Ascending aorta (tissue), 2 donors: ENCODE data around the gene DNAJC4. TPM values are rescaled to one million over a fixed set of nuclear protein-coding genes. Genes with fewer than 3 reads are reported as not detected.

Experiments used
- DNase-seq, 2 donors: peaks; one replicate each; pipeline ENCODE4 v3.0.0-alpha.2; 2019; ENCODE audit warnings: low spot score in 2 of 2
- H3K27ac ChIP-seq, 2 donors: fragments of 200-600 bp; sonication (generic); one replicate each; pipeline ENCODE4 v1.5.1; 2016 to 2017; ENCODE audit warnings: mild to moderate bottlenecking in 1 of 2
- H3K27me3 ChIP-seq: fragments of 200-600 bp; sonication (generic); one replicate; pipeline ENCODE4 v1.5.1; 2017
- H3K36me3 ChIP-seq, 2 donors: fragments of 200-600 bp; sonication (generic); one replicate each; pipeline ENCODE4 v1.5.1; 2016
- H3K4me1 ChIP-seq, 2 donors: fragments of 200-600 bp; sonication (generic); one replicate each; pipeline ENCODE4 v1.5.1; 2016 to 2017; ENCODE audit warnings: mild to moderate bottlenecking in 1 of 2
- H3K4me3 ChIP-seq, 2 donors: fragments of 200-600 bp; sonication (generic); one replicate each; pipeline ENCODE4 v1.5.1; 2016 to 2017; ENCODE audit warnings: mild to moderate bottlenecking in 1 of 2
- H3K9me3 ChIP-seq, 2 donors: fragments of 200-600 bp; sonication (generic); one replicate each; pipeline ENCODE4 v1.5.1; 2016
- CTCF ChIP-seq, 3 experiments: fragments of 200-600 bp in 2 of 3; fragments of 450-650 bp in 1 of 3; sonication (generic) in 2 of 3; IDR thresholded peaks; one replicate each; pipeline ENCODE4 v1.5.1; 2016 to 2019; ENCODE audit warnings: antibody characterized with exemption in 3 of 3, mild to moderate bottlenecking in 1 of 3, moderate library complexity in 1 of 3
- intact Hi-C: fragments of 100-400 bp; cut with DNase I; formaldehyde crosslinking; loops from one replicate; pipeline ENCODE4 v1.15.1; 2023
- total RNA-seq: library from RNA; depleted of rRNA; stranded (reverse); fragments of >200 nt; gene quantifications from one replicate; pipeline ENCODE4 v1.1.0, GENCODE V29; 2016

Gene DNAJC4
- total RNA-seq, 1 donor from 2014 or later: 43.1 TPM

- Histone ChIP-seq H3K36me3 (peaks cover 35 to 37% of the 10 kb centered on the region in 2 donors), H3K27ac (peak within 1 kb of the TSS; percentile 48 to 66), H3K4me1 (no peaks in the 10 kb centered on the region), H3K27me3 (no peaks in the 10 kb centered on the region), H3K9me3 (no peaks in the 10 kb centered on the region), H3K4me3 (peak within 1 kb of the TSS; percentile 24 to 50)
- peak; percentile 39 to 81 for DNase-seq
- no peak for TF ChIP-seq CTCF (IDR thresholded peaks at IDR 0.05)
- intact Hi-C loops: no loop called here
Observed at GRCh38 chr11:64206457-64207255, 23.7 kb upstream of the DNAJC4 start, which contains the start of gene FERMT3. TSS of gene FERMT3 (plus strand) at chr11:64206721. CDS start at chr11:64207365, 644 bp downstream.

- no peak for TF ChIP-seq CTCF (IDR thresholded peaks at IDR 0.05)
- no peaks in the 10 kb centered on the region for H3K9me3 ChIP-seq
- peaks cover 27 to 33% of the 10 kb centered on the region in 2 donors for H3K36me3 ChIP-seq
- H3K4me3 ChIP-seq: peak overlapping the region; percentile 24 to 50
- DNase-seq: peak; percentile 50 to 81
- intact Hi-C loops: no loop called here
- no peaks in the 10 kb centered on the region for H3K4me1 ChIP-seq
- H3K27me3 ChIP-seq: no peaks in the 10 kb centered on the region
- H3K27ac ChIP-seq: peak overlapping the region; percentile 48 to 66
Observed at GRCh38 chr11:64207256-64208085, 22.9 kb upstream of the DNAJC4 start.

- no peaks in the 10 kb centered on the region for H3K4me1 ChIP-seq
- TF ChIP-seq CTCF (IDR thresholded peaks at IDR 0.05): no peak
- H3K9me3 ChIP-seq: no peaks in the 10 kb centered on the region
- peak overlapping the region; percentile 24 to 50 for H3K4me3 ChIP-seq
- intact Hi-C loops: no loop called here
- DNase-seq: no peak
- peak overlapping the region; percentile 48 to 66 for H3K27ac ChIP-seq
- H3K36me3 ChIP-seq: peaks cover 20 to 25% of the 10 kb centered on the region in 2 donors
- no peaks in the 10 kb centered on the region for H3K27me3 ChIP-seq
Observed at GRCh38 chr11:64208086-64208795, 22.1 kb upstream of the DNAJC4 start.

GRCh38 chr11:64208796-64209562, 21.4 kb upstream of the DNAJC4 start:
- TF ChIP-seq CTCF (IDR thresholded peaks at IDR 0.05): no peak
- Histone ChIP-seq H3K4me3 (no peak overlapping the region), H3K9me3 (no peaks in the 10 kb centered on the region), H3K36me3 (peaks cover 12 to 18% of the 10 kb centered on the region in 2 donors), H3K27ac (peak overlapping the region; percentile 48 to 66), H3K27me3 (no peaks in the 10 kb centered on the region), H3K4me1 (no peaks in the 10 kb centered on the region)
- no peak for DNase-seq
- intact Hi-C loops: no loop called here

GRCh38 chr11:64209563-64209843, 20.8 kb upstream of the DNAJC4 start:
- DNase-seq: no peak
- no peak for TF ChIP-seq CTCF (IDR thresholded peaks at IDR 0.05)
- Histone ChIP-seq H3K9me3 (no peaks in the 10 kb centered on the region), H3K27ac (no peak overlapping the region), H3K27me3 (no peaks in the 10 kb centered on the region), H3K4me3 (no peak overlapping the region), H3K4me1 (no peaks in the 10 kb centered on the region), H3K36me3 (peaks cover 9 to 14% of the 10 kb centered on the region in 2 donors)
- intact Hi-C loops: no loop called here
